ENCODE results near the gene LPCAT1. TPM values are rescaled to one million over a fixed set of nuclear protein-coding genes. Genes with fewer than 3 reads are reported as not detected.

LPCAT1 gene
- total RNA-seq (2013; cell fraction: nucleolus; rRNA removed) = 365 and 373 TPM in 2 replicates
- 67.6 and 74.7 TPM in 2 replicates for total RNA-seq (2014; rRNA removed)
- 58.9 and 59.4 TPM in 2 replicates for total RNA-seq (2014; rRNA removed; fragmentation: Illumina TruSeq; extraction: Trizol)
- total RNA-seq (2021) = 109 TPM in 2 replicates
- 26.1 TPM for polyA plus RNA-seq (2011; ENCODE audit: low read depth)
- polyA plus RNA-seq (2011; rRNA removed) = 63.6 and 70.6 TPM in 2 replicates
- 70.3 and 92.5 TPM in 2 replicates for polyA plus RNA-seq (2011; cell fraction: cytosol; rRNA removed)
- 197 and 246 TPM in 2 replicates for polyA plus RNA-seq (2011; cell fraction: nucleus; rRNA removed)
- 41.3 and 58.7 TPM in 2 replicates for polyA plus RNA-seq (2012)
- 84.5 and 93.5 TPM in 2 replicates for polyA plus RNA-seq (2014; fragmentation: Illumina TruSeq; extraction: Trizol)
- 1 to 10 TPM; 2.3 to 7.0 TPM for polyA plus RNA-seq (2014; fragmentation: Nextera tagmentation; extraction: Ambion mirVana)
- 94.1 and 94.8 TPM in 2 replicates for polyA plus RNA-seq (2014; rRNA removed)
- 10 to 100 TPM; 60.2 to 82.4 TPM for polyA plus RNA-seq (2016; fragmentation: Nextera tagmentation; extraction: Ambion mirVana)
- 43.1 and 54.4 TPM in 2 replicates for polyA minus RNA-seq (2011; rRNA and poly(A)+ RNA removed)
- 25.0 and 34.6 TPM in 2 replicates for polyA minus RNA-seq (2011; cell fraction: cytosol; rRNA and poly(A)+ RNA removed)
- polyA minus RNA-seq (2011; cell fraction: nucleus; rRNA and poly(A)+ RNA removed) = 71.8 and 93.6 TPM in 2 replicates
- percentile 92 among the genes with signal in this experiment for Bru-seq, nascent RNA
- BruChase-seq, experiment 1, labeled RNA remaining after a 6-hour chase = percentile 96 among the genes with signal in this experiment
- percentile 94 among the genes with signal in this experiment for BruChase-seq, experiment 2, labeled RNA remaining after a 2-hour chase
- long read RNA-seq, experiment 1, transcript LPCAT1-201 (14 exons, 3,966 nt) = major isoform, 6 of 55 reads
- long read RNA-seq, experiment 1, partial matches to known transcripts = 33 of 55 reads
- long read RNA-seq, experiment 1, other reads (novel, unspliced or antisense) = 16 of 55 reads
- long read RNA-seq, experiment 2, partial matches to known transcripts = 46 of 71 reads
- long read RNA-seq, experiment 2, other reads (novel, unspliced or antisense) = 24 of 71 reads

GRCh38 chr5:1523793-1524480, at the start of gene LPCAT1:
Gene LPCAT1, minus strand, starts transcription at chr5:1523960. Its CDS starts 116 bp downstream, at chr5:1523844.
- Histone ChIP-seq H2AFZ (ENCODE audit: control insufficient read depth, low read depth, low read length) (peak within 1 kb of the TSS; percentile 75), H3K36me3 (ENCODE audit: control insufficient read depth in 2 of 2, insufficient read depth in 2 of 2, low read length in 1 of 2) (peaks cover 4 to 16% of the 10 kb centered on the region in 2 experiments), H4K20me1 (ENCODE audit: control insufficient read depth, insufficient read depth) (no peaks in the 10 kb centered on the region), H3K9ac (ENCODE audit: control insufficient read depth, insufficient read depth, low read length) (peak within 1 kb of the TSS; percentile 86), H3K79me2 (ENCODE audit: control insufficient read depth, insufficient read depth, low read length) (peaks cover 43% of the 10 kb centered on the region), H3K4me2 (ENCODE audit: control insufficient read depth, insufficient read depth) (peak within 1 kb of the TSS; percentile 100), H3K9me3 (replicated peaks; ENCODE audit: control insufficient read depth, insufficient read depth, low read length) (no peaks in the 10 kb centered on the region), H3K4me1 (ENCODE audit: control insufficient read depth, insufficient read depth, low read length) (peaks cover 16% of the 10 kb centered on the region), H3K4me3 (peak within 1 kb of the TSS; percentile 88), H3K27ac (ENCODE audit: control insufficient read depth, insufficient read depth) (peak within 1 kb of the TSS; percentile 78), H3K27me3 (replicated peaks in 1 of 2; ENCODE audit: control insufficient read depth in 2 of 2, insufficient read depth in 2 of 2, low read length in 1 of 2) (no peaks in the 10 kb centered on the region)
- intact Hi-C loops (cut with micrococcal nuclease; ENCODE audit: unreplicated experiment) = loop anchor here (2.0 to 5.0 kb wide), 2 partner anchors 21 to 37 kb away; no protein-coding TSS in a partner anchor
- TSS peak; percentile 97 for BruUV-seq (replicated peaks)
- in situ Hi-C loops (cut with MboI) = no loop called here
- DNase-seq (ENCODE audit: low read depth, low spot score) (no peak), ATAC-seq (peak; percentile 89), FAIRE-seq (peak; percentile 41)
- ChIA-PET CTCF (interaction anchor here (1.0 to 1.2 kb wide), 3 partner anchors 13 to 44 kb away, joined by 3 to 5 read pairs (median 3); no protein-coding TSS in a partner anchor), POLR2A (interaction anchor here (1.0 to 4.3 kb wide), 7 partner anchors 9 to 37 kb away, joined by 4 to 29 read pairs (median 5); no protein-coding TSS in a partner anchor), SMC1A (ENCODE audit: uncharacterized antibody, unreplicated experiment) (interaction anchor here (1.1 kb wide), 1 partner anchor 31 kb away, joined by 3 read pairs; no protein-coding TSS in a partner anchor), RAD21 (ENCODE audit: unreplicated experiment) (interaction anchor here (0.9 to 1.5 kb wide), 8 partner anchors 9 to 37 kb away, joined by 3 to 8 read pairs (median 4); no protein-coding TSS in a partner anchor)
- 1% methylated on average over 64 of the region's 85 CpGs for WGBS (ENCODE audit: insufficient coverage, insufficient replicate concordance, low lambda C conversion rate, missing lambda C conversion rate)
- 0 out of 2 replicates have a peak, but pooled peaks have one; percentile 51 for TF ChIP-seq MXI1 (IDR thresholded peaks at IDR 0.05; ENCODE audit: low read depth, low read length)
- TF ChIP-seq ZBTB40 (IDR thresholded peaks at IDR 0.05; ENCODE audit: borderline replicate concordance) = no peak
- peak; percentile 57 for TF ChIP-seq ZNF687 (IDR thresholded peaks at IDR 0.05)
- TF ChIP-seq POLR2A (IDR thresholded peaks at IDR 0.05; ENCODE audit: low read depth, low read length) = peak; percentile 86
- TF ChIP-seq EGR1 (IDR thresholded peaks at IDR 0.05; ENCODE audit: borderline replicate concordance in 1 of 2, low read depth in 2 of 2, low read length in 2 of 2) = peak in 1 of 2 experiments; percentile 69; a peak in 2 of 3 replicates
- TF ChIP-seq NKRF (conservative IDR thresholded peaks at IDR 0.05) = peak; percentile 40; the same call in 1 of the 2 replicates
